ENCODE data around the gene SH3BGRL2.
"Not testable (repeated sequence)": the region's sequence is repeated elsewhere in the genome, so short reads cannot be mapped to it uniquely, and the experiment has no call there.

SH3BGRL2 gene

GRCh38 chr6:79650950-79651349, 19.8 kb downstream of the SH3BGRL2 start:
- no peak for DNase-seq

- DNase-seq: no peak
These were observed 25.0 kb downstream of the SH3BGRL2 start for GRCh38 chr6:79656134-79656533.

- no peak for DNase-seq
These were observed 26.1 kb downstream of the SH3BGRL2 start for GRCh38 chr6:79657238-79657637.

- not testable (repeated sequence) for DNase-seq
These were observed 32.5 kb downstream of the SH3BGRL2 start for GRCh38 chr6:79663655-79664054.

- no peak for DNase-seq
These were observed 34.8 kb downstream of the SH3BGRL2 start for GRCh38 chr6:79665725-79666551.

GRCh38 chr6:79666634-79667033, 35.5 kb downstream of the SH3BGRL2 start:
- DNase-seq: no peak

- no peak for DNase-seq
These were observed 37.3 kb downstream of the SH3BGRL2 start for GRCh38 chr6:79668381-79668780.

GRCh38 chr6:79669766-79670165, 38.6 kb downstream of the SH3BGRL2 start:
- no peak for DNase-seq

- DNase-seq: peak; percentile 44
These were observed 39.7 kb downstream of the SH3BGRL2 start for GRCh38 chr6:79670789-79671188.

- peak; percentile 31 for DNase-seq
These were observed 40.6 kb downstream of the SH3BGRL2 start for GRCh38 chr6:79671600-79672266.

GRCh38 chr6:79672631-79673111, 41.5 kb downstream of the SH3BGRL2 start:
- peak; percentile 5 for DNase-seq

- DNase-seq: no peak
These were observed 42.8 kb downstream of the SH3BGRL2 start for GRCh38 chr6:79673947-79674346.

- DNase-seq: no peak
These were observed 45.9 kb downstream of the SH3BGRL2 start for GRCh38 chr6:79676785-79677736.

- not testable (repeated sequence) for DNase-seq
These were observed 51.6 kb downstream of the SH3BGRL2 start for GRCh38 chr6:79682682-79683081.

GRCh38 chr6:79684876-79685275, 53.7 kb downstream of the SH3BGRL2 start:
- DNase-seq: no peak

GRCh38 chr6:79686707-79687309, 55.7 kb downstream of the SH3BGRL2 start:
- DNase-seq: no peak

GRCh38 chr6:79687759-79688158, 56.6 kb downstream of the SH3BGRL2 start:
- peak; percentile 47 for DNase-seq

- DNase-seq: no peak
These were observed 63.0 kb downstream of the SH3BGRL2 start for GRCh38 chr6:79694156-79694555.

GRCh38 chr6:79694623-79695343, 63.7 kb downstream of the SH3BGRL2 start:
- no peak for DNase-seq

GRCh38 chr6:79697430-79697829, 66.3 kb downstream of the SH3BGRL2 start:
- no peak for DNase-seq

GRCh38 chr6:79699606-79700005, 68.5 kb downstream of the SH3BGRL2 start:
- no peak for DNase-seq

GRCh38 chr6:79702691-79703090, 71.6 kb downstream of the SH3BGRL2 start:
- no peak for DNase-seq
